SIG-M5 (cell line): Measurements from ENCODE around the gene C20orf141.

Experiments used
- DNase-seq: peaks from one replicate; lab custom pipeline; 2025; lab: John Stamatoyannopoulos, UW

The C20orf141 gene

GRCh38 chr20:2849529-2849928 is 34.7 kb downstream of the C20orf141 start:
- DNase-seq = no peak

DNA sequence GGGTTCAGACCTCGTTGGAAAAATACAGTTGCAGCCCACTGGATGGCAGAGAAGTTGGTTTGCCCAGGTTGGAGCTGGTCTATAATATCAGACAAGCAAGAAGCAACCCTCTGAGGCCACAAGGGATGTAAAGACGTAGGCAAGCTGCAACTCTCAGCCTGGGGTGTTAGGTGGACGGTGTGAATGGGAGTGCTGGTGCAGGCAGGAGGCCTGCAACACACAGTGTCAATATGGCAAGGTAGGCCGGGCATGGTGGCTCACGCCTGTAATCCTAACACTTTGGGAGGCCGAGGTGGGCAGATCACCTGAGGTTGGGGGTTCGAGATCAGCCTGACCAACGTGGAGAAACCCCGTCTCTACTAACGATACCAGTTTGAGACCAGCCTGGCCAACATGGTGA is 36.3 kb downstream of the C20orf141 start:
- no peak for DNase-seq

DNA sequence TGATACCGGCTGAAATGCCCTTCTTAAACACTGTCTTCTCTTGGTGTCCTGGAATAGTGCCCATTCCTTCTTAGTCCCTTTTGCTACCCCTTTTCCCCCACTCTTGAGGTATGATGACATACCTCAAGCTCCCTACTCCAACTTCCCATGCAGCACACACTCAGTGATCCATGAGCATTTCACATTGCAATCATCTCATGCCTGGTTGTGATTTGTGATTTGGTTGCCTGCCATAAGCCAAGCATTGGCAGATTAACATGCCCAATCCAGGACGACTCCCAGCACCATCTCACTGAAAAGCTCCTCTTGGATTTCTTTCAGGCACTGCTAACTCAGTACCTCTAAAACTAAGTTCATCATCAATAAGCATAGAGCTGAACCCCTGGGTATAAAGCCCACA is 43.8 kb downstream of the C20orf141 start:
- no peak for DNase-seq

DNA sequence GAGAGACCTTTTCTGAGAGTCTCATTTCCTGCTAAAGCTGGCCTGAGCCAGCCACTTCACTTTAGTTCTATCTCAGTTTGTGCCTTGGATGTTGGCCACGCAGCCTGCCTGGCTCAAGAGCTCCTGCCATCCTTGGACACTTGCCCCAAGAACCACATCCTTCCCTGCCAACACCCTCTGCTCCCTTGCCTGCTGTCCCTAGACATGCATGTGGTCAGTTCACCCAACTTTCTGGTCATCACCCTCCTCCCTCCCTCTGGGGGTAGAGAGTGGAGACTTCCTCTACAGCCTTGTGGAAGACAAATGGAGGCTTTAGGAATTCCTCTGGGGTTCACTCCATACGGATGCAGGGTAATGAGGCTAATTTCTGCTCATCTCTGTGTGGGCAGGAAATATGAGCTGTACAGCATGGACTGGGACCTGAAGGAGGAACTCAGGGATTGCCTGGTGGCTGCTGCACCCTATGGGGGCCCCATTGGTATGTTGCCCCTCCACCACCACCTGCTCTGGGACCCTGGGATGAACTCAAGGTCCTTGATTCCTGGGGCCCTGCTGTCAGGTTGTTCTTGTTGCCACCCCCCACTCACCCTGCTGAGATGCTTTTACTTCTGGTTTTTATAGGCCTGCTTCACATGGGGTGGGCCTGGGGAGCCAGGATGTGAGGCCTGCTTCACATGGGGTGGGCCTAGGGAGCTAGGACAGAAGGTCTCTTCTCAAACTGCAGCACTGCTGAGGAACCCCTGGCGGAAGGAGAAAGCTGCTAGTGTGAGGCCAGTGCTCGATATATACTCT is 44.7 kb downstream of the C20orf141 start:
- DNase-seq = no peak

DNA sequence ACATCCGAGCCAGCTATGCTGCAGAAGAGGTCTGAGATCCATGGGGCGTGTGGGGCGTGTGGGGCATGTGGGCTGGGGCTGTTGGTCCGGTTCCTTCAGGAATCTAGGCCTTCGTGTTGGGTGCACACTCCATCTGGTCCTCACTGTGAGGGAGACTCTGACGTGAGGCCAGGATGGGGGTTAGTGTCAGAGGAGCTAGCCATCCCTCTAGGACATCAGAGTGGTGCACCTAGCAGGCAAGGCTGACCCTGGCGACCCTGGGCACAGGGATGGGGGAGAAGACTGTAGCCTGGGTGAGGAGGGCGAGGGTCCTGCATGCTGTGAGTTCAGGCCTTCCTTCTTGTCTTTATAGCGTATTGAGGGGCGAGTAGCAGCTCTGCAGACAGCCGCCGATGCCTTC is 49.8 kb downstream of the C20orf141 start:
- no peak for DNase-seq

DNA sequence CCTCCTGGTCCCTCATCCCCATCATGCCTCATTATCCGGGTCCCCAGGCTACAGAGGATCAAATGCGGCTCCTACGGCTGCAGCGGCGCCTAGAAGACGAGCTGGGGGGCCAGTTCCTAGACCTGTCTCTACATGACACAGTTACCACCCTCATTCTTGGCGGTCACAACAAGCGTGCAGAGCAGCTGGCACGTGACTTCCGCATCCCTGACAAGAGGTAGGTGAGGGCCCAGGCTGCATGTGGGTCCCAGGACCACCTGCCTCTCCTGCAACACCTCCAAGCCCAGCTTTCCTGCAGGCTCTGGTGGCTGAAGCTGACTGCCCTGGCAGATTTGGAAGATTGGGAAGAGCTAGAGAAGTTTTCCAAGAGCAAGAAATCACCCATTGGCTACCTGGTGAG is 50.3 kb downstream of the C20orf141 start:
- DNase-seq = no peak
